HG03060 (cell line): ENCODE results near the gene UNC5C.

ENCODE experiments used
- ATAC-seq: cut with Tn5 transposase; IDR thresholded peaks from one replicate; pipeline ENCODE4 v1.9.1; 2021; ENCODE audit warnings: low read depth, moderate number of reproducible peaks; ENCODE audit not compliant: unreplicated experiment

Gene UNC5C

GRCh38 chr4:95524184-95524583, 24.6 kb downstream of the UNC5C start:
- no peak for ATAC-seq

GRCh38 chr4:95522682-95523530, 25.9 kb downstream of the UNC5C start:
- no peak for ATAC-seq

- ATAC-seq: no peak
These were observed 31.0 kb downstream of the UNC5C start for GRCh38 chr4:95517576-95518345.

- ATAC-seq: no peak
These were observed 32.2 kb downstream of the UNC5C start for GRCh38 chr4:95516528-95517017.

- no peak for ATAC-seq
These were observed 33.2 kb downstream of the UNC5C start for GRCh38 chr4:95515589-95515988.

- no peak for ATAC-seq
These were observed 35.8 kb downstream of the UNC5C start for GRCh38 chr4:95513022-95513421.

- no peak for ATAC-seq
These were observed 37.3 kb downstream of the UNC5C start for GRCh38 chr4:95511477-95511876.

- no peak for ATAC-seq
These were observed 37.9 kb downstream of the UNC5C start for GRCh38 chr4:95510877-95511276.

GRCh38 chr4:95510145-95510544, 38.6 kb downstream of the UNC5C start:
- ATAC-seq: no peak

- ATAC-seq: no peak
These were observed 40.4 kb downstream of the UNC5C start for GRCh38 chr4:95508421-95508820.

GRCh38 chr4:95507561-95507960, 41.2 kb downstream of the UNC5C start:
- ATAC-seq: no peak

GRCh38 chr4:95507147-95507546, 41.6 kb downstream of the UNC5C start:
- ATAC-seq: no peak

- ATAC-seq: no peak
These were observed 42.5 kb downstream of the UNC5C start for GRCh38 chr4:95506264-95506663.

- ATAC-seq: no peak
These were observed 43.0 kb downstream of the UNC5C start for GRCh38 chr4:95505799-95506198.

- ATAC-seq: no peak
These were observed 43.6 kb downstream of the UNC5C start for GRCh38 chr4:95505151-95505550.

GRCh38 chr4:95504501-95504900, 44.3 kb downstream of the UNC5C start:
- ATAC-seq: no peak

GRCh38 chr4:95500361-95500760, 48.4 kb downstream of the UNC5C start:
- no peak for ATAC-seq

GRCh38 chr4:95499291-95499696, 49.5 kb downstream of the UNC5C start:
- no peak for ATAC-seq

GRCh38 chr4:95494186-95494585, 54.6 kb downstream of the UNC5C start:
- ATAC-seq: no peak

- ATAC-seq: no peak
These were observed 70.1 kb downstream of the UNC5C start for GRCh38 chr4:95478679-95479078.

GRCh38 chr4:95476121-95476520, 72.7 kb downstream of the UNC5C start:
- no peak for ATAC-seq

- no peak for ATAC-seq
These were observed 76.2 kb downstream of the UNC5C start for GRCh38 chr4:95472534-95472933.
